Measurements from ENCODE around the gene EMP2. TPM values are rescaled to one million over a fixed set of nuclear protein-coding genes. Genes with fewer than 3 reads are reported as not detected.

EMP2 gene
- total and polyA plus RNA-seq, 2 of the 4 experiments (the other 2 are of a cell fraction), result 13.8 to 18.3 TPM

GRCh38 chr16:10625595-10626357 lies 45.4 kb upstream of the EMP2 start (continued):
- no peak for TF ChIP-seq CHD1 (IDR thresholded peaks at IDR 0.05; ENCODE audit: low read depth, low read length)

DNA sequence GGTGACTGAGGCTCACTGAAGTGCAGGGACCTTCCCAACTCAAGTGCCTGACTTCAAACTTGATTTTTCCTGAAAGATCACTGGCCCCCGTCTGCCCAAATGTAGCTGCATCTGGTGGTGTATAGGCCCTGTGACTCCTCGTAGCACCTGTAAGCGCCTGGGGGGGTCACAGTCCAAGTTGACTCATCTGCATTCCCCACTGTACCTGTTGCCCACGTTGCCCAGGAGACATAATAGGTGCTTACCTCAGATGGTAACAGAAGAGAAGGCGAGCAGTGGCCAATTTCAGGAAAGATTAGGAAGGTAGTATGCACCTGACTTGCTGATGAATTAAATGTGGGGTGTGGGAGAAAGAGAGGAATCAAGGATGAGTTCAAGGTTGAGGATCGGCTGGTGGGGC lies 44.1 kb upstream of the EMP2 start:
- H3K9me3 ChIP-seq (ENCODE audit: control insufficient read depth, insufficient read depth, low read length), result no peaks in the 10 kb centered on the region
- H2AK5ac ChIP-seq (ENCODE audit: low read depth, low read length), result no peak overlapping the region
- ChIA-PET POLR2A (ENCODE audit: unreplicated experiment) (no interaction called here), CTCF (interaction anchor here (0.6 kb wide), 1 partner anchor 9 kb away, joined by 3 read pairs; no protein-coding TSS in a partner anchor)
- H3K56ac ChIP-seq (ENCODE audit: extremely low read depth, insufficient read depth, low read length), result no peak overlapping the region
- DNase-seq (no peak), ATAC-seq (ENCODE audit: low read depth) (no peak)
- H3K36me3 ChIP-seq (ENCODE audit: control insufficient read depth, insufficient read depth, low read length), result no peaks in the 10 kb centered on the region
- intact Hi-C loops (cut with micrococcal nuclease) (no loop called here), dilution Hi-C loops (cut with HindIII; ENCODE audit: low sequenced_read_pairs, unreplicated experiment) (no loop called here), in situ Hi-C loops (cut with MboI; ENCODE audit: low sequenced_read_pairs) (no loop called here)
- no peak overlapping the region for H3K4me3 ChIP-seq (ENCODE audit: insufficient read depth, low read depth, low read length)
- H3K18ac ChIP-seq (ENCODE audit: low read depth, low read length), result no peak overlapping the region
- H3K23ac ChIP-seq (ENCODE audit: low read depth, low read length), result no peak overlapping the region
- no peak overlapping the region for H2BK120ac ChIP-seq (ENCODE audit: low read depth, low read length)
- H2BK15ac ChIP-seq (ENCODE audit: low read depth, low read length), result no peak overlapping the region
- no peak overlapping the region for H2AK9ac ChIP-seq (replicated peaks; ENCODE audit: low read depth, low read length, poor library complexity)
- H2BK5ac ChIP-seq (ENCODE audit: low read depth, low read length, poor library complexity, severe bottlenecking), result no peak overlapping the region
- H2BK20ac ChIP-seq (ENCODE audit: low read depth, low read length), result no peak overlapping the region
- no peak overlapping the region for H3K4me2 ChIP-seq (ENCODE audit: low read depth, low read length)
- 69% methylated on average over 4 of the region's 6 CpGs; no CpG with 5 or more reads in 1 of the 2 experiments for WGBS, 2 experiments (ENCODE audit: extremely low coverage in 2 of 2, insufficient read length in 1 of 2)
- H3K9ac ChIP-seq (ENCODE audit: low read depth, low read length), result no peak overlapping the region
- H3K79me1 ChIP-seq (ENCODE audit: low read depth in 1 of 2, low read length in 2 of 2), result no peaks in the 10 kb centered on the region
- peaks cover 12% of the 10 kb centered on the region for H3K27me3 ChIP-seq (ENCODE audit: control insufficient read depth, insufficient read depth, low read length)
- no TSS peak for BruUV-seq (replicated peaks)
- no peak overlapping the region for H3K27ac ChIP-seq (ENCODE audit: insufficient read depth, low read length)
- no peak overlapping the region for H4K8ac ChIP-seq (ENCODE audit: low read depth in 2 of 2, low read length in 2 of 2)
- H4K20me1 ChIP-seq (ENCODE audit: insufficient read depth, low read length), result no peaks in the 10 kb centered on the region
- no peaks in the 10 kb centered on the region for H3K4me1 ChIP-seq (ENCODE audit: control insufficient read depth, insufficient read depth, low read length)
- no peaks in the 10 kb centered on the region for H3K9me1 ChIP-seq (ENCODE audit: insufficient read depth, low read length)
- H3K4ac ChIP-seq (ENCODE audit: low read depth, low read length), result no peak overlapping the region
- H4K5ac ChIP-seq (ENCODE audit: low read depth, low read length), result no peak overlapping the region
- H2AFZ ChIP-seq (replicated peaks; ENCODE audit: low read length, poor library complexity), result no peak overlapping the region
- H3K14ac ChIP-seq (replicated peaks; ENCODE audit: low read depth, low read length), result no peak overlapping the region
- H4K91ac ChIP-seq (ENCODE audit: insufficient read depth, low read depth, low read length), result no peak overlapping the region
- TF ChIP-seq RCOR1 (IDR thresholded peaks at IDR 0.05; ENCODE audit: insufficient replicate concordance, low read length) (no peak), RAD21 (IDR thresholded peaks at IDR 0.05; ENCODE audit: low read length) (no peak), NFE2L2 (IDR thresholded peaks at IDR 0.05; ENCODE audit: low read depth, low read length) (no peak), RFX5 (IDR thresholded peaks at IDR 0.05; ENCODE audit: low read depth, low read length) (no peak), FOS (IDR thresholded peaks at IDR 0.05; ENCODE audit: low read depth, low read length) (no peak), USF2 (IDR thresholded peaks at IDR 0.05; ENCODE audit: low read depth, low read length) (no peak), CHD1 (IDR thresholded peaks at IDR 0.05; ENCODE audit: low read depth, low read length) (no peak), POLR2A (IDR thresholded peaks at IDR 0.05; ENCODE audit: low read depth, low read length) (no peak), BHLHE40 (IDR thresholded peaks at IDR 0.05; ENCODE audit: low read depth, low read length) (no peak), SMC3 (IDR thresholded peaks at IDR 0.05; ENCODE audit: low read depth, low read length) (no peak), CEBPB (IDR thresholded peaks at IDR 0.05; ENCODE audit: low read depth, low read length) (no peak), ELK1 (IDR thresholded peaks at IDR 0.05; ENCODE audit: borderline replicate concordance, low read depth, low read length) (no peak), MAFK (IDR thresholded peaks at IDR 0.05; ENCODE audit: low read depth, low read length) (no peak), MAZ (IDR thresholded peaks at IDR 0.05; ENCODE audit: borderline replicate concordance, low read depth, low read length) (no peak)
